CD1c-positive myeloid dendritic cell (primary cell): ENCODE results near the gene NTF4.

Experiments
- DNase-seq: peaks from one replicate; pipeline ENCODE4 v3.0.0-alpha.2; 2016; ENCODE audit errors: extremely low spot score

Gene NTF4

GRCh38 chr19:49064768-49065611 is at the start of gene NTF4:
Gene NTF4 (minus strand): TSS chr19:49064818. CDS start chr19:49061997, 2,821 bp downstream.
- DNase-seq, result no peak

GRCh38 chr19:49113762-49114629 is 49.4 kb upstream of the NTF4 start, which contains the start of gene LIN7B:
Gene LIN7B (plus strand): TSS chr19:49114370. CDS start chr19:49114405, 35 bp downstream.
- peak; percentile 88 for DNase-seq

- peak; percentile 12 for DNase-seq
These were observed 46.8 kb upstream of the NTF4 start for GRCh38 chr19:49111218-49111998.

- no peak for DNase-seq
These were observed 45.9 kb upstream of the NTF4 start for GRCh38 chr19:49110567-49110966.

- DNase-seq, result no peak
These were observed 45.1 kb upstream of the NTF4 start for GRCh38 chr19:49109569-49110233.

- no peak for DNase-seq
These were observed 44.4 kb upstream of the NTF4 start for GRCh38 chr19:49109051-49109450.

- no peak for DNase-seq
These were observed 43.2 kb upstream of the NTF4 start for GRCh38 chr19:49107625-49108459.

GRCh38 chr19:49106648-49107135 is 42.1 kb upstream of the NTF4 start:
- DNase-seq, result peak; percentile 51

GRCh38 chr19:49104229-49104864 is 39.7 kb upstream of the NTF4 start:
- no peak for DNase-seq

- DNase-seq, result no peak
These were observed 38.9 kb upstream of the NTF4 start for GRCh38 chr19:49103331-49104085.

GRCh38 chr19:49102303-49102702 is 37.7 kb upstream of the NTF4 start:
- DNase-seq, result no peak

- DNase-seq, result no peak
These were observed 36.5 kb upstream of the NTF4 start for GRCh38 chr19:49101160-49101559.

GRCh38 chr19:49098795-49099194 is 34.2 kb upstream of the NTF4 start:
- DNase-seq, result no peak

- DNase-seq, result peak; percentile 82
These were observed 33.1 kb upstream of the NTF4 start for GRCh38 chr19:49097453-49098288.

- DNase-seq, result no peak
These were observed 30.2 kb upstream of the NTF4 start for GRCh38 chr19:49094505-49095482.

- DNase-seq, result no peak
These were observed 28.1 kb upstream of the NTF4 start for GRCh38 chr19:49092686-49093085.
